ENCODE data around the gene TENT4A. TPM values are rescaled to one million over a fixed set of nuclear protein-coding genes. Genes with fewer than 3 reads are reported as not detected.

The TENT4A gene
- total and polyA plus RNA-seq, 8 donors: 3.5 to 37.4 (median 15.8) TPM

GRCh38 chr5:6718161-6718681 is 5.0 kb downstream of the TENT4A start:
- intact Hi-C loops (cut with DNase I; ENCODE audit: low total_unique reads): loop anchor here (5.0 kb wide), 1 partner anchor 86 kb away; the partner anchor contains the start of genes NSUN2 and SRD5A1
- Histone ChIP-seq H3K27ac (no peak overlapping the region), H3K36me3 (peaks cover 0 to 8% (median 0%) of the 10 kb centered on the region in 4 donors), H3K4me3 (peak overlapping the region in 1 of 4 donors; percentile 1), H3K4me1 (peaks cover 70 to 86% (median 79%) of the 10 kb centered on the region in 4 donors), H3K9me3 (no peaks in the 10 kb centered on the region), H3K27me3 (no peaks in the 10 kb centered on the region)
- no peak for DNase-seq
- 78 to 90% (median 86%) methylated on average over 14 of the region's 14 CpGs for WGBS, 5 donors
- TF ChIP-seq EP300 (IDR thresholded peaks at IDR 0.05): no peak
- no peak for TF ChIP-seq CTCF (IDR thresholded peaks at IDR 0.05)

- Histone ChIP-seq H3K4me3 (no peak overlapping the region), H3K4me1 (peaks cover 72 to 91% (median 83%) of the 10 kb centered on the region in 4 donors), H3K27ac (no peak overlapping the region), H3K36me3 (peaks cover 0 to 8% (median 0%) of the 10 kb centered on the region in 4 donors), H3K9me3 (no peaks in the 10 kb centered on the region), H3K27me3 (no peaks in the 10 kb centered on the region)
- TF ChIP-seq CTCF (IDR thresholded peaks at IDR 0.05) (no peak), POLR2A (IDR thresholded peaks at IDR 0.05) (no peak), EP300 (IDR thresholded peaks at IDR 0.05) (no peak), POLR2AphosphoS5 (IDR thresholded peaks at IDR 0.05) (no peak)
- intact Hi-C loops (cut with DNase I; ENCODE audit: low total_unique reads): loop anchor here (5.0 kb wide), 1 partner anchor 86 kb away; the partner anchor contains the start of genes NSUN2 and SRD5A1
- 53 to 78% (median 63%) methylated on average over 5 of the region's 5 CpGs for WGBS, 5 donors
- DNase-seq: no peak
These were observed 5.5 kb downstream of the TENT4A start for GRCh38 chr5:6718718-6719117.

- no peaks in the 10 kb centered on the region for H3K27me3 ChIP-seq
- intact Hi-C loops (cut with DNase I; ENCODE audit: low total_unique reads): loop anchor here (5.0 kb wide), 1 partner anchor 87 kb away; the partner anchor contains the start of genes NSUN2 and SRD5A1
These were observed 6.2 kb downstream of the TENT4A start for GRCh38 chr5:6719417-6719816.

More at GRCh38 chr5:6719417-6719816, 6.2 kb downstream of the TENT4A start:
- H3K9me3 ChIP-seq: no peaks in the 10 kb centered on the region
- 89 to 94% (median 92%) methylated on average over 5 of the region's 5 CpGs for WGBS, 5 donors
- peaks cover 72 to 98% (median 86%) of the 10 kb centered on the region in 4 donors for H3K4me1 ChIP-seq
- H3K36me3 ChIP-seq: peaks cover 0 to 14% (median 0%) of the 10 kb centered on the region in 4 donors
- DNase-seq: no peak
- H3K4me3 ChIP-seq: no peak overlapping the region
- no peak for TF ChIP-seq POLR2AphosphoS5 (IDR thresholded peaks at IDR 0.05)
- no peak for TF ChIP-seq POLR2A (IDR thresholded peaks at IDR 0.05)
- TF ChIP-seq EP300 (IDR thresholded peaks at IDR 0.05): no peak
- TF ChIP-seq CTCF (IDR thresholded peaks at IDR 0.05): no peak
- no peak overlapping the region for H3K27ac ChIP-seq

All from stomach (tissue), 9 donors.